ACC112 (cell line): ENCODE measurements around the gene USP20.

ENCODE experiments used
- H2AFZ ChIP-seq: fragments of 200-600 bp; sonication (generic); one replicate; pipeline ENCODE4 v1.6.0; 2017; ENCODE audit warnings: antibody characterized with exemption, low read length; ENCODE audit not compliant: unreplicated experiment
- H3K27ac ChIP-seq: fragments of 200-600 bp; sonication (generic); 2 replicates; pipeline ENCODE4 v1.5.1; 2014; ENCODE audit warnings: low read depth, mild to moderate bottlenecking, antibody characterized with exemption, low read length, moderate library complexity
- H3K27me3 ChIP-seq: fragments of 200-600 bp; sonication (generic); 2 replicates; pipeline ENCODE4 v1.6.1; 2014; ENCODE audit warnings: mild to moderate bottlenecking, antibody characterized with exemption, low read length, moderate library complexity, mixed read lengths; ENCODE audit not compliant: insufficient read depth
- H3K36me3 ChIP-seq: fragments of 200-600 bp; sonication (generic); 2 replicates; pipeline ENCODE4 v1.6.1; 2016; ENCODE audit warnings: mild to moderate bottlenecking, antibody characterized with exemption, low read length, moderate library complexity, mixed read lengths; ENCODE audit not compliant: insufficient read depth
- H3K4me1 ChIP-seq: fragments of 200-600 bp; sonication (generic); one replicate; pipeline ENCODE4 v1.6.1; 2016; ENCODE audit warnings: low read length, mixed read lengths; ENCODE audit not compliant: insufficient read depth, unreplicated experiment, control insufficient read depth
- H3K4me3 ChIP-seq: fragments of 200-600 bp; sonication (generic); 2 replicates; pipeline ENCODE4 v1.5.1; 2014; ENCODE audit warnings: mild to moderate bottlenecking, low read depth, low read length
- H3K79me2 ChIP-seq: fragments of 200-600 bp; sonication (generic); one replicate; pipeline ENCODE4 v1.6.0; 2016; ENCODE audit warnings: low read length; ENCODE audit not compliant: control insufficient read depth, unreplicated experiment, insufficient read depth

Gene USP20

GRCh38 chr9:129838707-129839259, 3.5 kb downstream of the USP20 start:
- H3K79me2 ChIP-seq, result peaks cover 18% of the 10 kb centered on the region
- no peak overlapping the region for H3K4me3 ChIP-seq
- peaks cover 29% of the 10 kb centered on the region for H3K4me1 ChIP-seq
- H3K36me3 ChIP-seq, result no peaks in the 10 kb centered on the region
- no peak overlapping the region for H2AFZ ChIP-seq
- H3K27me3 ChIP-seq, result no peaks in the 10 kb centered on the region
- peak overlapping the region; percentile 52 for H3K27ac ChIP-seq

DNA sequence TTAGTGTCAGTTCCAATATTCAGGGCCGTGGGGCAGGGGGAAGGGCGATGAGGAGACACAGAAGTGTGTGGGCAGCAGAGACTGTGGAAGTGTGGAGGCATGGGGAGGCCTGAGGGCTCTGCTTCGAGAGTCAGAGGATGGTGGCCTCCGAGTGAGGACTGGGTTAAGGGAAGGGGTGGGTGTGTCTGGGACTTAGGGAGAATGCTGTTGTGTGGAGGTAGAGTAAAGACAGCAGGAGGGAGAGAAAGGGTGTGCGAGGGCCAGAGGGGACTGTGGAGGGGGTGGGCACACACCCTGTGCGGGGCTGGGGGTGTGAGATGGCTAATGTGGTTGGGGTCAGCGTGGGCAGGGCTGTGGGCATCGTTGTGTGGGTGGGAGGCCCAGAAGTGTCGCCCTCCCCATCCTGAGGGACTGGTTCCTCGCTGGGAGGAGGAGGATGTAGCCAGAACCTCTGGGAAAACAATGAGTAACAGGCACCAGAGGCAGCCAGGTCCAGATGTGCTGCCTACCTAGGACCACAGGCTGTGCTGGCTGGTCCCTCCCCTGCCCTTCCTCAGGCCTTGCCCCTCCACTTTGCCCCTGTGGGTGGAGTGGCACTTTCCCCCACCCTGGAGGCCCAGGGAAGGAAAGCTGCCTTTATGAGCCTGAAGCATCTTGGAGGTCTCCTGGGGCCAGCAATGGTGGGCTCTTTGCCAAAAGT, 4.2 kb downstream of the USP20 start:
- H3K36me3 ChIP-seq, result no peaks in the 10 kb centered on the region
- peaks cover 24% of the 10 kb centered on the region for H3K4me1 ChIP-seq
- H3K27me3 ChIP-seq, result no peaks in the 10 kb centered on the region
- H3K4me3 ChIP-seq, result no peak overlapping the region
- H2AFZ ChIP-seq, result no peak overlapping the region
- peak overlapping the region; percentile 52 for H3K27ac ChIP-seq
- H3K79me2 ChIP-seq, result peaks cover 12% of the 10 kb centered on the region

DNA sequence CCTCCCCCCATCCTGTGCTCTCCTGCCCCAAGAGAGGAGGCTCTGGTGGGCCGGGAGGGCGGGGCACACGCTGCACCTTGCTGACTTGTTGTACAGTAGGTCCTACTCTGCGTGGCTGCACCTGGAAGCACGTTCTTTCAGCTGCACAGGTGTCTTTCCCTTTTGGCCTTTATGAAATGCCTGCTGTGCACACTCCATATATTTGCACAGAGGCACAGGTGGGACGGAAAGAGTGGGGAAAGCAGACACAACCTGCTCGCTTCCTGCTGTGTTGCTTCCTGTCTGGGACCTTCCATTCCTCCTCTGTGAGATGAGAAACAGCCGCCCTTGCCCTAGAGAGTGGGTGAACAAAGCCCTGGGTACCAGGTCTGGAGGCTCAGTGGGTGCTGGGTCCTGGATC, 4.8 kb downstream of the USP20 start:
- peaks cover 8% of the 10 kb centered on the region for H3K79me2 ChIP-seq
- H3K4me1 ChIP-seq, result peaks cover 24% of the 10 kb centered on the region
- H3K27me3 ChIP-seq, result no peaks in the 10 kb centered on the region
- no peak overlapping the region for H3K4me3 ChIP-seq
- no peak overlapping the region for H3K27ac ChIP-seq
- H3K36me3 ChIP-seq, result no peaks in the 10 kb centered on the region
- no peak overlapping the region for H2AFZ ChIP-seq

- no peaks in the 10 kb centered on the region for H3K27me3 ChIP-seq
- H3K36me3 ChIP-seq, result no peaks in the 10 kb centered on the region
- H3K4me1 ChIP-seq, result peaks cover 23% of the 10 kb centered on the region
- H2AFZ ChIP-seq, result no peak overlapping the region
- no peak overlapping the region for H3K4me3 ChIP-seq
- peaks cover under 1% of the 10 kb centered on the region for H3K79me2 ChIP-seq
- no peak overlapping the region for H3K27ac ChIP-seq
Measured at GRCh38 chr9:129841071-129841470, 5.8 kb downstream of the USP20 start.

- Histone ChIP-seq H3K27ac (no peak overlapping the region), H3K27me3 (no peaks in the 10 kb centered on the region), H2AFZ (no peak overlapping the region), H3K4me3 (no peak overlapping the region), H3K36me3 (0 out of 2 replicates have a peak, but pooled peaks cover 2% of the 10 kb centered on the region), H3K4me1 (no peaks in the 10 kb centered on the region), H3K79me2 (no peaks in the 10 kb centered on the region)
Measured at GRCh38 chr9:129845373-129845772, 10.1 kb downstream of the USP20 start.

DNA sequence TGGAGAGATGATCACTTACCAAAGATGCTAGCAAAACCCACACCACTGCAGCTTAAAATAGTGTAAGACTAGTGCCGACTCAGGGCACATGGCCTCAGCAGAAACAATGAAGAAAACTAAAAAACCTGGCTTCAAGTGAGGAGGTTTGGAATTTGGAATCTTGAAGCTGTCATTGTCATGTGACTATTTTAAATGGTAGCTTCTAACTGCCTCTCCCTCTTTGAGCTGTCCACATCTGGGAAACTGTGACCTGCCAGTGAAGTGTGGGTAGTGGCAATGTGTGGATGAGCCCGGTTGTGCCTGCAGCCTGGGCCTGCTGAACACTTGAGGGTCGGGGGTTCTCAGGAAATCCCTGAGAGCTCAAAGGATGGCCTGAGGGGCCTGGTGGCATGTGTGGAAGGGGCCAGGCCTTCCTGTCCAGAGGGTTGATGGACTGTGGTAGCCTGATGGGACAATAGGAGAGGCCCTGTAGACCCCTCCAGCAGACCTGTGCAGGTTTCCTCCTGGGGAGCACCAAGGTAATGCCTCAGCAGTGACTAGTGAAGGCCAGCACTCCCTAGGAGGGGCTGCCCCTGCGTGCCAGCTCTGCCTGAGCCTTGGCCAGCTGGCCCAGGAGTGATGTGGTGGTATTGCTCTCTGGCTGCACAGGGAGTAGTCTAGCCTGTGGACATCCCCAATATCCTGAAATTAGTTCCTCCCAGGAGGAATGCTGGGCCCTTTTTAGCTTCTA, 13.6 kb downstream of the USP20 start:
- Histone ChIP-seq H3K4me1 (no peaks in the 10 kb centered on the region), H2AFZ (no peak overlapping the region), H3K27ac (no peak overlapping the region), H3K36me3 (peaks cover 3% of the 10 kb centered on the region; the same call in 1 of the 2 replicates), H3K27me3 (no peaks in the 10 kb centered on the region), H3K4me3 (no peak overlapping the region), H3K79me2 (no peaks in the 10 kb centered on the region)

DNA sequence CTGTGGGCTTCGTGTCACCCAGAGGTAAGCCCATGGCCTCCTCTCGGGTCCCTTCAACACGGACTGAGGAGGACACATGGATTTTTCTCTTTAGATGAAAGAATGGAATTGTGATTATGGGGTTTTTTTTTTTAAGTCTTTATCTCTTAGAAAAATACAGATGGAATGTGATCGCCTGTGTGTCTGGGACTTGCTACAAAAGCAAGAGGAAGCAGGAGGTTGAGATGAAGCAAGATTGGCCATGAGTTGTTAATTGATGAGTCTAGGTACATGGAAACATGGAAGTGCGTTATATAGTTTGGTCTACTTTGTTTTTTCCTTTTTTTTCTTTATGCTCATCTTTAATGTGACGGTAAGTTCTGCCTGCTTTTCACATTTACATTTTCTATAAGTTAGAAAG, 14.6 kb downstream of the USP20 start:
- H3K4me1 ChIP-seq, result no peaks in the 10 kb centered on the region
- H3K27ac ChIP-seq, result no peak overlapping the region
- H2AFZ ChIP-seq, result no peak overlapping the region
- no peak overlapping the region for H3K4me3 ChIP-seq
- peaks cover 3% of the 10 kb centered on the region; the same call in 1 of the 2 replicates for H3K36me3 ChIP-seq
- H3K79me2 ChIP-seq, result no peaks in the 10 kb centered on the region
- H3K27me3 ChIP-seq, result no peaks in the 10 kb centered on the region

DNA sequence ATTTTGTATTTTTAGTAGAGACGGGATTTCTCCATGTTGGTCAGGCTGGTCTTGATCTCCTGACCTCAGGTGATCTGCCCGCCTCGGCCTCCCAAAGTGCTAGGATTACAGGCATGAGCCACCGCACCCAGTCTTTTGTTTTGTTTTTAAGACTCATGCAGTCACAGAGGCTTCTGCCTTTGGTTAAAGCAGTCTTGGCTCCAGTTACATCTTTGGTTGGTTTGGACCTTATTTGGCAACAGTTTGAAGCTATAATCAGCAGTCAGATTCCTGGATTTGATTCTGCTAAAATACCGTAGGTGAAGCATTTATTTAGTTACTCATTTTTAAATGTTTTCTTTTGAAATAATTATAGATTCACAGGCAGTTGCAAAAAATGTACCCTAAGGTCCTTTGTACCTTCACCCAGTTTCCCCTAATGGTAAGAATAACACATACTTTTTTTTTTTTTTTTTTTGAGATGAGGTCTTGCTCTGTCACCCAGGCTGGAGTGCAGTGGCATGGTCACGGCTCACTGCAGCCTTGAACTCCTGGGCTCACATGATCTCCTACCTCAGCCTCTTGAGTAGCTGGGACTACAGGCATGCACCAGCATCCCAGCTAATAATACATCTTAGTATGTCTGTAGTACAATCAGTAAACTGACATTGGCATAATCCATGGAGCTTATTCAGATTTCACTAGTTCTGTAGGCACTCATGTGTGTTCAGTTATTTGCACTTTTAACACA, 15.7 kb downstream of the USP20 start:
- Histone ChIP-seq H3K4me1 (no peaks in the 10 kb centered on the region), H3K36me3 (peaks cover 3% of the 10 kb centered on the region; the same call in 1 of the 2 replicates), H3K27ac (no peak overlapping the region)

GRCh38 chr9:129851821-129852220, 16.6 kb downstream of the USP20 start:
- Histone ChIP-seq H3K36me3 (peaks cover 3% of the 10 kb centered on the region; the same call in 1 of the 2 replicates), H3K4me3 (no peak overlapping the region), H3K4me1 (no peaks in the 10 kb centered on the region), H3K27me3 (no peaks in the 10 kb centered on the region), H2AFZ (no peak overlapping the region), H3K79me2 (no peaks in the 10 kb centered on the region), H3K27ac (no peak overlapping the region)

More for the DNA sequence above, 15.7 kb downstream of the USP20 start:
- Histone ChIP-seq H3K27me3 (no peaks in the 10 kb centered on the region), H3K79me2 (no peaks in the 10 kb centered on the region), H3K4me3 (no peak overlapping the region), H2AFZ (no peak overlapping the region)

DNA sequence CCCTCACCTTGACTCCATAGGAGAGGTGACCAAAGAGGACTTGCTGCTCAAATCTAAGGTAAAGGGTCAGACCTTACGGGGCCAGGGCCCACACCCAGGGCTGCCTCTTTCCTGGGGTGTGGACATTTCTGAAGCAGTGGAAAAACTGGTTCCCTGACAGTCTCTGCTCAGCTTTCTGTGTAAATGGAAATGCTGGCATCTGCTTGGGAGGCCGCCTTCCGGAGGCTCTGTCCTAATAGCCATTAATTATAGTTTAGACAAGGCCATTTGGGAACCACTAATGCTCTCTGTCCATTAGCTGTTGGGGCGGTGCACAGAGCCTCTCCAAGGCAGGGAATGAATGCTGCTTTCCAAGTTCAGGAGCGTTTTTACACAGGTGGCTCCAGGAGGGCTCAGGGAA, 17.3 kb downstream of the USP20 start:
- no peaks in the 10 kb centered on the region for H3K79me2 ChIP-seq
- H2AFZ ChIP-seq, result no peak overlapping the region
- H3K36me3 ChIP-seq, result peaks cover 3% of the 10 kb centered on the region; the same call in 1 of the 2 replicates
- no peak overlapping the region for H3K4me3 ChIP-seq
- no peaks in the 10 kb centered on the region for H3K27me3 ChIP-seq
- H3K4me1 ChIP-seq, result no peaks in the 10 kb centered on the region
- no peak overlapping the region for H3K27ac ChIP-seq
